ENCODE data around the gene LAPTM5.

DNA sequence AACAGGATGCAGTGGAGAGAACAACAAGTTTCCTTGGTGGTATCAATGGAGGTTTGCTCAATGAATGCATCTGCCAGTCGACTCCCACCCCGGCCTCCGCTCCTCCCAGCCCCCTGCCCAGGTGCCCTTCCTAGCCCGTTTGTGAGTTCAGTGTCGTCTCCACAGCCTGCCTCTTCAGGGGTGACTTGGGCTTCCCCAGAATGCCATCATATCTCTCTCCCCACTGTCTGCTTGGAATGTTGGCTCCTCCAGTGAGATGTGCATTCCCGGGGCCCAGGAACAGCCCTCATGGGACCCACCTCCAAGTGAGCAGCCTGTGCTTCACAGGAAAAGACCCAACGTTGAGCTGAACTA lies 64.6 kb downstream of the LAPTM5 start:
- TF ChIP-seq CTCF (IDR thresholded peaks at IDR 0.05 in 4 of 5, conservative IDR thresholded peaks at IDR 0.05 in 1 of 5): no peak
- no peak for TF ChIP-seq POLR2A (IDR thresholded peaks at IDR 0.05)

Measured in gastrocnemius medialis (tissue), 4 donors.